HG02884 (cell line): Measurements from ENCODE around the gene IPO9.

Source experiments
- ATAC-seq: cut with Tn5 transposase; IDR thresholded peaks from one replicate; pipeline ENCODE4 v1.9.1; 2021; ENCODE audit warnings: mild to moderate bottlenecking, moderate library complexity; ENCODE audit not compliant: unreplicated experiment

Gene IPO9

DNA sequence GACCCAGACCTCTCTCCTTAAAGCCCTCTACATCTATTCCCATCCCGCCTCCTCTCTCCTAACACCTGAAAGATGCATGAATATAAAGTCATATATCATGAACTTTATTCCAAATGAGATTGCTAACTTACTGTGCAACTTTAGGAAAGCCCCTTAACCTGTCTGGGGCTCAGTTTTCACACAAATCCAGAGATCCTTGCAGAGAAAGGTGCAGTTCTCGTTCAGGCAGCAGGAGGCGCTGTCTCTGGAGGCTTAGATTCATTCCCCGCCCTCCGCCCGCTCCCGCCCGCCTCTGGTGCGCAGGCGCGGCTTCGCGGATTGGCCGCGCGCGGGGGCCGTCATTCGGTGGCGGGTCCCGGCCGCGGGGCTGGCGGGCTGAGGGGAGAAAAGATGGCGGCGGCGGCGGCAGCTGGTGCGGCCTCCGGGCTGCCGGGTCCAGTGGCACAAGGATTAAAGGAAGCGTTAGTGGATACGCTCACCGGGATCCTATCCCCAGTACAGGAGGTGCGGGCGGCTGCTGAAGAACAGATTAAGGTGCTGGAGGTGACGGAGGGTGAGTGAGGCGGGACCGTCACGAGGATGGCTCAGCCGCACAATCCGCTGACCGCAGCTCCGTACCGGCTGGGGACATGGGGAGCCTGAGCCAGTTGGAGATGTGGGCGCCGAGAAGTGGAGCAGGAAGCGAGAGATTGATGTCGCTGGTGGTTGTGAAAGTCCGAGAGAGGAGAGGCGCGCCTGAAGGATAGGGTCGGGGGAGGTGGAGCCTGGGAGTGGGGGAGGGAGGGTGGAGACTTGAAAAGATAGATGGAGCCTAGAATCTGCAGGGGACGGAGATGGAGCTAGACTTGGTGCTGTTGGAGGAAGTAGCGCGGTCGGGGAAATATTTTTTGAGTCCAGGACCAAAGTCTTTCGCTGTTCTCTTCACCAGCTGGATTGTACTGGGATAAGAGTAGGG is at the start of gene IPO9:
IPO9 (plus strand) TSS at position 338 of the 955 bp plus-strand sequence; CDS start at position 391, 53 bp downstream.
- ATAC-seq = peak; percentile 75

DNA sequence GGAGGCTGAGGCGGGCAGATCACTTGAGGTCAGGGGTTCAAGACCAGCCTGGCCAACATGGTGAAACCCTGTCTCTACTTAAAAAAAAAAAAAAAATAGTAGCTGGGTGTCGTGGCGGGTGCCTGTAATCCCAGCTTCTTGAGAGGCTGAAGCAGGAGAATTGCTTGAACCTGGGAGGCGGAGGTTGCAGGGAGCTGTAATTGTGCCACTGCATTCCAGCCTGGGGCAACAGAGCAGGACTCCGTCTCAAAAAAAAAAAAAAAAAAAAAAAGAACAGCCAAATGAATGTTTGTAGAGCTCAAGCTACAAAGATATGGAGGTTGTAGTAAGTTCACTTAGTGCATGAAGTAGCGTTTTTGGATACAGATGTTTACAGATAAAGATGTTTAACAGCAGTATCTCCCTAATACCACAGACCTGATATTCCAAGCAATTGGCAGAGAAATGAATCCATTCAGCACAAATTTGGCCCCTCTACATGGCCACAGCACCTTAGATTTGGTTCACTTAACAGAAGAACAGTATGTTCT is 49.5 kb upstream of the IPO9 start:
- no peak for ATAC-seq

DNA sequence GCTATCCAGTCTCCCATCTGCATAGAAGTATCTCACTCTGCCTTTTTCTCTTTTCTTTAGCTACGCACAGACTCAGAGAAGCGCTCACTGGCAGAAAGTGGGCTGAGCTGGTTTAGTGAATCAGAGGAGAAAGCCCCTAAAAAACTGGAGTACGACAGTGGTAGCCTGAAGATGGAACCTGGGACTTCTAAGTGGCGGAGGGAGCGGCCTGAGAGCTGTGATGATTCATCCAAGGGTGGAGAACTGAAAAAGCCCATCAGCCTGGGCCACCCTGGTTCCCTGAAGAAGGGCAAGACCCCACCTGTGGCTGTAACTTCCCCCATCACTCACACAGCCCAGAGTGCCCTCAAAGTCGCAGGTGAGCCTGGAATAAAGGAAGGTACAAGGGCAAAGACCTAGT is 48.0 kb upstream of the IPO9 start:
- no peak for ATAC-seq

DNA sequence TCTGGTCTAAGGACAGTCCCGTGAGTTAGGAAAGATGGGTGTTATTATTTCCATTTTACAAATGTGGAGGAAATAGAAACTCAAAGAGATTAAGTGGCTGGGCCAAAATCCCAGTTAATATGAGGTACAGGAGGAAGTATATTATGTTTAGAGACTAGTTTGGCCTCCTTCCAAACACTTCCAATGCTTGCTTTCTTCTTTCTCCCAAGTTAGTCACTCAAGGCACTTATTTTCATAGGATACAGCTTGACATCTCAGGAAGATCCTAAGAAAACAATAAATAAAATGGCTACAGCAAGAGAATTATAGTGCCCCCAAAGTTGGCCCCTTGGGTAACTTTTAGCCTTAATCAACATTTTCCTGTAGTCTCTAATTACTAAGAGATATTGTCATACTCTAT is 47.5 kb upstream of the IPO9 start:
- ATAC-seq = no peak

DNA sequence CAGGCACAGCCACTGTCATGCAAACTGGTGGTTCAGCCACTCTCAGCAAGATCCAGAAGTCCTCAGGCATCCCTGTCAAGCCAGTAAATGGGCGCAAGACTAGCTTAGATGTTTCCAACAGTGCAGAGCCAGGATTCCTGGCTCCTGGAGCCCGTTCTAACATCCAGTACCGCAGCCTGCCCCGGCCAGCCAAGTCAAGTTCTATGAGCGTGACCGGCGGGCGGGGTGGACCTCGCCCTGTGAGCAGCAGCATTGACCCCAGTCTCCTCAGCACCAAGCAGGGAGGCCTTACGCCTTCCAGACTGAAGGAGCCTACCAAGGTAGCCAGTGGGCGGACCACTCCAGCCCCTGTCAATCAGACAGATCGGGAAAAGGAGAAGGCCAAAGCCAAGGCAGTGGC is 46.6 kb upstream of the IPO9 start:
- no peak for ATAC-seq

DNA sequence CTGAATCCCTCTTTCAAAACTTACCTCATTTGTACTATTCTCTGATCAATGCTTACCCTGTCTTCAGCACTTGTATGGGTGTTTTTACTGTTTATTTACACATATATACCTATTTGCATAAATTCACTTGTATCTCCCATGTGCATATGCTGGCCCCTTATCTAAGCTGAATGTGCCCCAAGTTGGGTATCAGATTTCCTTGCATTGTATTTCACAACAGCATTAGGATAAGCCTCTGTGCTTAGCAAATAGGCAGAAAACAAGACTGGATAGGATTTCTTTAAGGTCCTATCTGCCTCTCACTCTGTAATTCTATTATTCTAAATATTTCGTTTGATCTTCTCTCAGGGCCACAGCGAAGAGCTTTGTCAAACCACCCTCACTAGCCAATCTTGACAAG is 45.9 kb upstream of the IPO9 start:
- ATAC-seq = no peak

DNA sequence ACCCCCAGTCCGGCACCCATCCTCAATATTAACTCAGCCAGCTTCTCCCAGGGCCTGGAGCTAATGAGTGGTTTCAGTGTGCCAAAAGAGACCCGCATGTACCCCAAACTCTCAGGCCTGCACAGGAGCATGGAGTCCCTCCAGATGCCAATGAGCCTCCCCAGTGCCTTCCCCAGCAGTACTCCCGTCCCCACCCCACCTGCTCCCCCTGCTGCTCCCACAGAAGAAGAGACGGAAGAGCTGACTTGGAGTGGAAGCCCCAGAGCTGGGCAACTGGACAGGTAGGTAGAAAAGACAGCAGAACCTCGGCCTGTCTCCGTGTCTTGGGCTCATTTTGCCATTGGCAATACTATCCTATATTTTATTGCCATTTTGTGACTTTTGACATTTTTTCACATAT is 45.4 kb upstream of the IPO9 start:
- no peak for ATAC-seq

DNA sequence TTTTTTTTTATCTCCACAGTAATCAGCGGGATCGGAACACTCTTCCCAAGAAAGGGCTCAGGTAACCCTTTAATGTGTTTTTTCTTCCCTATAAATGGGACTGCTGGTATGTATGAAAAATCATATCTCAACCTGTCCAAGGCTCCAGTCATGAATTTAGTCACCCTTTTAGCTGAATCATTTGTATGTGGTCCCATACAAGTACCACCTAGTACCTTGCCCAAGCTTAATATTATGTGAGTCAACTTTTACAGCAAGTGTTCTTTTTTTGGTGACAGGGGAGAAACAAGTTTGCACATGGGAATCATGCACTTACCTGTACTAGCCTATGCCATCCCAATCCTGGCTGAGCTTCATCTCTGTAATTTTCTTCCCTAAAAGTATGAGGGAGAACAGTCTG is 43.7 kb upstream of the IPO9 start:
- no peak for ATAC-seq

DNA sequence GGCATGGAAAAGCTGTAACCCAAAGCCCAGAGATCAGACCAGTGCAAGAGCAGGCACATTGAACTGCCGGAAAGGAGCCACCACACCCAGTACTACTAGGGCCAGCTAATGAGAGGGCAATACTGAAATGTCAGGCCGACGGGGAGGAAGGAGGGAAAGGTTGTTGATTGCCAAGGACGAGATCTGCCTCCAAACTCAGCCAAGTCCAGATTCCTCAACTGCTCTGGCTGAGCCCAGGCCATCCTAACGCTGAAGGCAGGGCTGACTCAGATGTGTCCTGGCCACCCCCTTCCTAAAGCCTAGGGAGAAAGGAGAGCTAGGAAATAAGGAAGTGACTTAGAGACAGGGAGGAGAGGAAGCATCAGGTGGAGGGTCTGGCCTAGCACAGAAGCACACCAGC is 42.1 kb upstream of the IPO9 start:
- no peak for ATAC-seq

DNA sequence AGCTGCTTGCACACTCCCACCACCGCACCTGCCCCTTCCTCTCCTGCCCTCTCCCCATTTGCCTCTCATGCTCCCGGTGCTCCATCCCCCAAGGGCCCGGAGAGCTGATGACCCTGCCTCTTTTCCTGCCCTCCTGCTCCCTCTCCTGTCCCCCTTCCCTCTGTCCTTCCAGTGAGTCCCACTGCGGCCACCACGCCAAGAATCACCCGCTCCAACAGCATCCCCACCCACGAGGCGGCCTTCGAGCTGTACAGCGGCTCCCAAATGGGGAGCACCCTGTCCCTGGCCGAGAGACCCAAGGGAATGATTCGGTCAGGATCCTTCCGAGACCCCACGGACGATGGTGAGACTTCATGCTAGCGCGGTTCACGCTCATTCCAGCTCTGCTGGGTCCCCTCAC is 40.7 kb upstream of the IPO9 start:
- ATAC-seq = no peak

DNA sequence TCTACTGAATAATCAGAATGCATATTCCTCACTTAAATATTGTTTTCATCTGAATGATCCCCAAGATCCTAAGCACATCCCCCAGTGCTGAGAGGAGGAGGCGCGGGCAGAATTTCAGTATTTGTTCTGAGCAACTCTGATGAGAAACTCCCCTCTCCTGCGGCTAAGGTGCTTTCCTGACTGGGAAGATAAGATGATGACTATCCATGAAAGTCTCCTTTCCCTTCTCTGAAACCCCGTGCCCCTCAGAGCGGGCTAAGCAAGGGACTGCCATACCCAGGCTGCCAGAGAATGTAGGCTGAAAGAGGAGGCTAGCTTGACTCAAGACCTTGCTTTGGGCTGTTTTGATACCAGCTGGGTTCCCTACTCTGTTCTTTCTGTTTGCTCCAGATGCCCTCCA is 39.7 kb upstream of the IPO9 start:
- no peak for ATAC-seq

DNA sequence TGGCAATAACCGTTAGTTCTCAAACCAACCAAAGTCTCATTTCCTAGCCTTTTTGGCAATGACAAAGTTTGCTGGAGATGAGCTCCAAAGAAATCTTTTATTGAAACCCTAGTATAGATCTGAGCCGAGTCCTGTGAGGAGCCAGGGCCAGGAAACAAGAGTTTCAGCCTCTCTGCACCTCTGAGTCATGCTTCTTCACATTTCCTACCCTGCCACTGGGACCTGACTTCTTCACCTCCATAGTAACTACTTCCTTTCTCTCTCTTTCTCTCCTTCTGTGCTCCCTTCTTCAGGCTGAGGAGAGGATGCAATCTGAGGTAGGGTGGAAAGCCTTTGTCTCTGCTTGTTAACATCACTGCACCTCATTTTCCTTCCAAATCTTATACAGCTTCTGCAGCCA is 38.7 kb upstream of the IPO9 start:
- ATAC-seq = no peak

DNA sequence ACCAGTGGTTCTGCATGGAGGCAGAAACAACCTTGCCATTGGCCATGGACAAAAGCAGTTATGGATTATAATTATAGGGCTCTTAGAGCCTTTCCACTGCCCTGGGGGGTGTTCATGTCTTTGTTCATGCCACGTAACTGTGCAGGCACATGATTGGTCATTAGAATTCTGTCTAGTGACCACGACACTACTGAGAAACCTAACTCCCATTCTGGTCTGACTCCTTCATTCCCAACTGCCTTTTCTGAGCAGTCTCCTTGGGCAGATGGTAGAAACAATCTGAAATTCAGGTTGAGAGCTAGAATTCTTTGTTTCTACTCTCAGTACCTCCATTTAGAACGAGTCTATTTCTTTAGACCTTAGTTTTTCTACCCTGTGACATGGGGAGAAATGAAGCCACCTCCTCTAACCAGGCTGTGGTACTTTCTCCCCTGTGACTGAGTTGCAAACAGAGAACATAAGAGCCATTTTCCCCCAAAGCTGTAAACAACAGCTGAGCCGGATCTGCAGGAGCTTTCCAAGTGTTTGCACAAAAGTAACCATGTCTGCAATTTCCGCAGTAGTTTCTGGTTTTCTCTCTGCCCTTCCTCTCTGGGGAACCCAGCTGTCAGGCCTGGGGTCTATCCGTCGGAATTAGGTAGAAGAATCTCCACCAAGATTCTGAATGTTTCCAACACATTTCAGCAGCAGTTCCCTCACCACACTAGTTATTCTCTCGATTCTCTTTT is 37.7 kb upstream of the IPO9 start:
- no peak for ATAC-seq

DNA sequence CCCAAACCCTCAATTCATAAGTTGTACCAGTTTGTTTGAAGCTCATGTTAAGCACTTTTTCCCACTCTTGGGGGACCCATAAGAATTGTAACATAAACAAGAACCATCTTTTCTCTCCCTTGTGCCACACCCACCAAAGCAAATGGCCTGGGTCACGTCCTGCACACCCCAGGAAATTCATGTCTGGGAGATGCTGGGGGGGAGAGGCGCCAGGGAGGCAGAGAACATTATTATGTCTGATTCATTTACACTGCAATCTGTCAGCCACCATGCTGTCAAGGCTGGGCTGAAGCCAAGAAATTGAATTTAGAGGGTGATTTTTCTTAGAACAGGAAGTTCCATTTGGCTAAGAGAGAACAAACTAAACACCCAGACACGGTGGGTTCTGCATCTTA is 37.2 kb upstream of the IPO9 start:
- ATAC-seq = no peak

DNA sequence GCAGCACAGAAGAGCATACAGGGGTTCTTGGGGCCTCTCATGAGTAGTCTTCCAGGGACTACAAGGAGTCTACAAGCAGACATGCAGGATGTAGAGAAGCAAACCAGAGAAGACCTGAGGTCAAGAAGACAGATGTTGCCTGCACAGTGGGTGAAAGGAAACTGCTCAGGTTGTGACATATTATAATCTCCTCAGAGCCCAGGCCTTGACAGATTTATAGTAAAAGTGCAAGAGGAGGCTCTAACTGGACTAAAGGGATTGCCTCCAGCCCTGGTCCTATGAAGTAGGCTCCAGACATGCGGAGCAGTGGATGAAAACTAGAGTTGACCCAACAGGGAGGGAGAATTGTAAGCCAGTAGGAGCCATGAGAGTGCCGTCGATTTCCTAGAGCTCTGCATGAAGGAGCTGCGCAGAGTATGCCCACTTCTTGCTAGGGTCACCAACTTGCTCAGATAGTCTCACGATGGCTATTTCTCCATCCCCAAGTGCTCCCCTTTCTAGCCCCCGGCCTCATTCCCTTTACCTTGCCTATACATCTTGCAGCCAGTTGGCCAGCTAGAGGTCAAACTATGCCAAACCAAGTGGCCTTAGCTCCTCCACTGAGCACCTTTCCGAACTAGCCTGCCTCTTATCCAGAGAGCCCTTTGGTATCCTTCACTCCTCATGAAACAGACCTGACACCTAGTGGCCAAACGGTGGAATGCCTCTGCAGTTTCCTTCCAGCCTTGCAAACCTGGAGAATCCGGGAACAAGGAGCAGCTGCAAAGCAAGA is 36.2 kb upstream of the IPO9 start:
- no peak for ATAC-seq

DNA sequence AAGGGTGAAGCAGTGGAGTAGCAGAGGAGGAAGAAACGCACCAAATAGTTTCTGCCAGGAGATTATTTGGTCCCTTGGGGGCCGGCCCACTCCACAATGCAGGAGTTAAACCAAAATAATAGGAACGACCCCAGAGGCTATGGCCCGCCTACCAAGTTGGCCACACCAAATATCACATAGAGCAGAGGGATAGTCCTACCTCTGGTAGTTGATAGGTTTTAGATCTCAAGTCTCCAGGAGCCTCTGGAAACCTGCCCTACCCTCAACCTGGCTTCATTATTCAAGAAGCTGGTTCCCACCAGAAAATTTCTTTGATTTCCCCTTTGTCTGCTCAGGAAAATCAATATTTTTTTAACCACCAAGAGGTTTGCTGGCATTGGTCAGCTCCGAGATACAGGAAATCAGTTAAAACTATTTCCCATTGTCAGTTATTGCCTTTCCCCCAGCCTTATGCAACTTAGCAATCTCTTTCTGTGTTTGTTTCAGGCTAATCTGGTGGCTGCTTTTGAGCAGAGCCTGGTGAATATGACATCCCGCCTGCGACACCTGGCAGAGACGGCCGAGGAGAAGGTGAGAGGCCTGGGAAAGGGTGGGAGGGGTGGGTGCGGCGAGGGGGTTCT is 35.5 kb upstream of the IPO9 start:
- ATAC-seq = no peak

DNA sequence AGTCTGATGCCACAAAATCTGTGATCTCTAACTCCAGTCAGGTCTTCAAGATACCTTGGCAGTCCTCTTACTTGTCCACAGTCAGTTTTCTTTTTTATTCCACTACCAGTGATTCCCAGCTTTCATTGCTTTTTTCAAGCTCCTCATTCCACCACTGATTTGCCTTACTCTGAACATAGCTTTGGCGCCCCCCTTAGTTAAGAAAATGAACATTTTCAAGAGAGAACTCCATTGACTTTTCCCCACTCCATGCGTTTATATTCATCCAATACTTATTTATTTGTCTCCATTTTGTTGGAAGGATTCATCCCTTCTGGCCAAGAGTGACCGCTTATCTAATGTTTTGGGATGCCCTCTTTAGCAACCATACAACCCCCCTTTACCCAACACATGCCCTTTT is 33.9 kb upstream of the IPO9 start:
- no peak for ATAC-seq

DNA sequence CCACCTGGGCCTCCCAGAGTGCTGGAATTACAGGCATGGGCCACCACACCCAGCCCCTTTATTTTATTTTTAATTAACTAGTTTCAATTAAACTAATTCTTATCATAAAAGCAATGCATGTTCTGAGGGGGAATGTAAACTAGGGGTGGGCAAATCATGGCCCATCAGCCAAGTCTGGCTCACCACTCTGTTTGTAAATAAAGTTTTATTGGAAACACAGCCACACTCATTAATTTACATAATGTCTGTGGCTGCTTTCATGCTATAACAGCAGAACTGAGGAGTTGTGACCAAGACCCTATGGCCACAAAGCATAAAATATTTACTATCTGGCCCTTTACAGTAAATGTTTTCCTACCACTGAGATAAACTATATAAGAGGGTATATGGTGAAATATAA is 28.7 kb upstream of the IPO9 start:
- no peak for ATAC-seq

DNA sequence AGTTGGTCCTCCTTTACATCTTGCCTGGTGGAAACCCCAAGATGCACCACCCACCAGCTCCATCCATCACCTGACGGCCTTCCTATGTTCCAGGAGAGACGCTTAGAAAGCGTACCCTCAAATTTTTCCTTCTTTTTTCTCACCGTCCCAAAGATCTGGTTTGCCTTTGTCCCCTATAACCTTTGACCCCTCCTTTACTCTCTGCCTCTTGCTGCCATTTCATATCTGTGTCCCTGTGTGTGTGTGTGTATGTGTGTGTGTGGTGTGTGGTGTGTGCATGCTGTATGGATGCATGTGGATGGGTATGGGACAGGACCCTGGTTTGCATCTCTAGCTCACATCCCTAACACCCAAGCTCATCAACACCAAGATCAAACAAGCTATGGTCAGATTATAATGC is 22.2 kb upstream of the IPO9 start:
- no peak for ATAC-seq

DNA sequence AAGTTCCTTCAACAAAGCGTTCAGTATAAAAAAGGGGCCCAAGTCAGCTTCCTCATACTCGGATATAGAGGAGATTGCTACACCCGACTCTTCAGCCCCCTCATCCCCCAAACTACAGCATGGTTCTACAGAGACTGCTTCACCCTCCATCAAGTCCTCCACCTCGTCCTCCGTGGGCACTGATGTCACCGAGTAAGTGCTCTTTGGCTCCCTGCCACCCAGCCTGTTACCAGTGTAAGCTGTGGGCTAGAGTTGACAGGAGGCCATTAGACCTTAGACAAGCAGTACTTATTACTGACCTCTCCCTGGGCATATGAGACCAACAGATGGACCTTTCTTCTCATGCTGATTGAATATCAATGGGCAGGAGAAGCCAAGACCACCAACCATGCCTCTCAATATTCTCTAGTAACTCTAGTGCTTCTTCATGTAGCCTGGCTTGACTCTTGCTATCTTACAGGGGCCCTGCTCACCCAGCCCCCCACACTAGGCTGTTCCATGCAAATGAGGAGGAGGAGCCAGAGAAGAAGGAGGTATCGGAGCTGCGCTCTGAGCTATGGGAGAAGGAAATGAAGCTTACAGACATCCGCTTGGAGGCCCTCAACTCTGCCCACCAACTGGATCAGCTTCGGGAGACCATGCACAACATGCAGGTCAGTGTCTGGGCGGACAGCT is 20.9 kb upstream of the IPO9 start:
- ATAC-seq = no peak
